HG02852 (cell line): ENCODE measurements around the gene SH3GLB2.

Source experiments
- ATAC-seq: cut with Tn5 transposase; IDR thresholded peaks from one replicate; pipeline ENCODE4 v1.9.1; 2021; ENCODE audit warnings: mild to moderate bottlenecking, moderate library complexity; ENCODE audit not compliant: unreplicated experiment

The SH3GLB2 gene

GRCh38 chr9:129023036-129023907 is 4.9 kb downstream of the SH3GLB2 start:
- ATAC-seq, result no peak

- ATAC-seq, result no peak
These were observed 6.1 kb downstream of the SH3GLB2 start for GRCh38 chr9:129022037-129022436.

GRCh38 chr9:129021091-129021490 is 7.0 kb downstream of the SH3GLB2 start:
- ATAC-seq, result no peak

GRCh38 chr9:129014608-129015007 is 13.5 kb downstream of the SH3GLB2 start:
- ATAC-seq, result no peak

DNA sequence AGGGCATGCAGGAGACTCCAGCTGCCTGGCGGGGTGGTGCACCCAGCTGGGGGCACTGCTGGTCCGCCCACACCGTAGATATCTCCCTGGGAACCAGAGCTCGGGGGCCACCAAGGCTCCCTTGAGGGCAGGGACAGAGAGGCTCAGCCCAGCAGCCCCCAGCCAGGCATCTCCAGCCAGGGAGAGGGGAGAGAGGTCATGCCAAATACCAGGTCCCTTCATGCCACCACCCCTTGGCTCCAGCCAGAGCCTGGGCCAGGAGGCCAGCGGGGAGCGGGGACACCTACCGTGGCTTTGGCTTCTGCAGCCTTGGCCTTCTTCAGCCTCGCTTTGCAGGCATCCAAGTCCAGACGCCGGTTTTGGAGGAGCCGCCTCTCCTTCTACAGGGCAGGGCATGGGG is 14.0 kb downstream of the SH3GLB2 start:
- no peak for ATAC-seq

GRCh38 chr9:129013674-129014073 is 14.5 kb downstream of the SH3GLB2 start:
- no peak for ATAC-seq

- ATAC-seq, result no peak
These were observed 15.2 kb downstream of the SH3GLB2 start for GRCh38 chr9:129012893-129013448.

DNA sequence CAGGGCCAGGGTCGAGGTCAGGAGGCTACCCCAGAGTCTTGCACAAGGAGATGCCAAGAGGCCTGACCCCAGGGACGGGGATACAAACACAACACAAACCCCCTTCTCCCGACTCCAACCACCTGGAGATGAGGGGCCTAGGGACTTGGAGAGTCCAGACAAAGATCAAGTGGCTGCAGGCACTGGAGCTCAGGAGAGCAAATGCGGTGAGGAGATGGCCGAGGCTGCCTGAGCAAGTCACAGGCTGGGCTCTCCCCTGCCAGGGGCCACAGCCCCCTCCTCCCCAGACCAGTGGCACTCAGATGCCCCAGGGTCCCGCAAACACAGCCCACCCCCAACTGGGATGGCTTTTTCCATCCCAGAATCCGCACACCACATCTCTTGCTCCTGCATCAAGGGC is 15.8 kb downstream of the SH3GLB2 start:
- ATAC-seq, result no peak

DNA sequence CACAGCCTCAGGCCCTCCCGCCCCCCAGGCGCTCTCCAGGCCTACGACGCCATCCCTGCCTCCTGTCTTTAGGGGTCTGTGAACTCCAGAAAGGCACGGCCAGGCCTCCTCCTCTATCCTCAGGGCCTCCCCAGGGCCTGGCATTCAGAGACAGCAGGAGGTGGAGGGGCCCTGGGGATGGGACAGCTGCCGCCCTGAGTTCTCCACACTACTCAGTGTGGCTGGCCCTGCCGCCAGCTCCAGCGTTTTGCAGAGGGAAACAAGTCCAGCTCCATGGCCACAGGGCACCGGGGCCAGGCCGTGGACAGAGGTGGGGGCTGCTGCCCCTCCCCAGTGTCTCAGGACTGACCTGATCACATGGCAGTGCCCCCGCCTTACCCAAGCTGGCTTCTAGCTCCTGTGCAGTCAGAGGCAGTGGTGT is 16.4 kb downstream of the SH3GLB2 start:
- no peak for ATAC-seq

- no peak for ATAC-seq
These were observed 17.0 kb downstream of the SH3GLB2 start for GRCh38 chr9:129011170-129011569.

- no peak for ATAC-seq
These were observed 17.7 kb downstream of the SH3GLB2 start for GRCh38 chr9:129010267-129010975.

GRCh38 chr9:129009584-129010141 is 18.5 kb downstream of the SH3GLB2 start:
- ATAC-seq, result no peak

- ATAC-seq, result no peak
These were observed 19.0 kb downstream of the SH3GLB2 start for GRCh38 chr9:129008986-129009583.

DNA sequence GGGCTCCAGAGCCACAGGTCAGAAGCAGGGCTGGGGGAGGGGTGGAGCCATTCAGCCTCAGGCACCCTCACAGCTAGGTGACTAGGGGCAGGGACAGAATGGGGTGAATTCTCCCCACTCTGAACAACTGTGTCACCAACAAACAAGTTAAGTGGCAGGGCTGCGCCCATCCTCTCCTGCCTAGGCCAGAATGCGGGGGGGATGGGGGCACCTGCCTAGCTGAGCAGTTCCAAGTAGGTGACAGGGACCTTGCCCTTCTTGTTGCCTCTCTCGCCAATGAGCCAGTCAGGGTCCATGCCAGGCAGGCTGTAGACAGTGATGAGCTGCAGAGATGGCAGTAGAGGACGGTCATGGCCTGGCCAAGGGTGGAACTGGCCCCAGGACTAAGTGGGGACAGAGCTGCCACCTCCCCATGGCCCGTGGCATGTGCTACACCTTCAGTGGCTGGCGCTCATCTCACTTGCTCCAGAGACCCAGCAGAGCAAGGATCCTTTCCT is 19.6 kb downstream of the SH3GLB2 start:
- ATAC-seq, result no peak

- ATAC-seq, result no peak
These were observed 20.2 kb downstream of the SH3GLB2 start for GRCh38 chr9:129007766-129008468.

DNA sequence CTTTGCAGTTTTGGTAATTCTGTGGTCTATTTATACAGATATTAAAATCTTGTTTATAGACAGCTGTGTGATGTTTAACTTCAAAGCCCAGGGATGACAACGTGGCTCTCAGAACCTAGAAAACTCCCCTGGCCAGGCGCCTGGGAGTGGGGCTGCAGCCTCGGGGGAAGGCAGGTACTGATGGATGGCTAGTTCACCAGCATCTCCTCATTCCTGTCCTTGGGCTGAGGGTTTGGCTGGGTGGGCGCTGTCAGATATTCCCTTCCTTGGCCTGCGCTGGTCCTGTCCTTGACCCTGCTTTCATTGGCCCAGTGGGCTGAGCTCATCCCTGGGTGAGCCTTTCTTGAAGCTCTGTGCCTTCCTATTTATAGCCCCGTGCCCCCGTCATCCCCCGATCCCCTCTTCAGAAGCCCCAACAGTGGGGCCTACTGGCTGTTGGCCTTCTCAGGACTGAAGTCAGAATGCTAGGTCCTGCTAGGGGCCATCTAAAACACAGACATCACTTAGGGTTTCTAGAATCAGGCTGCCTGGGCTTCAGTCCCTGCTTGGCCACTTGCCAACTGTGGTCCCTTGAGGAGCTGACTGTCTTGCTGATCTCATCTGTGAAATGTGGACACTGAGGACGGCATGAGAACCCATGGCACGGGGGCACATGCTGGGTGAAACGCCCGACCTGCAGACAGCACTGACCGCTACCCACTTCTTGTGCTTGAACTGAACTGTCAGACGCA is 20.9 kb downstream of the SH3GLB2 start:
- ATAC-seq, result no peak

- ATAC-seq, result no peak
These were observed 21.6 kb downstream of the SH3GLB2 start for GRCh38 chr9:129006328-129007034.

GRCh38 chr9:129005336-129005997 is 22.7 kb downstream of the SH3GLB2 start:
- no peak for ATAC-seq
